HepG2 (cell line): ENCODE measurements around the gene SOS2. TPM values are rescaled to one million over a fixed set of nuclear protein-coding genes. Genes with fewer than 3 reads are reported as not detected.

Source experiments
- ATAC-seq: fragments of 200-7000 bp; cut with Tn5 transposase; 3 replicates; pipeline ENCODE4 v1.9.1; 2020; ENCODE audit warnings: mild to moderate bottlenecking, moderate library complexity
- BruUV-seq: library from RNA; stranded (reverse); fragments of 400-500 nt; replicated peaks from 2 replicates; lab custom pipeline; 2021; lab: Mats Ljungman, UMichigan
- CTCF ChIA-PET: fragments of 300-600 bp; formaldehyde crosslinking; extraction: SDS; loops from one replicate; lab custom pipeline; 2021; ENCODE audit warnings: low total read pairs, inconsistent platforms, low intra/inter-chr PET ratio; lab: Yijun Ruan, JAX
- POLR2A ChIA-PET: fragments of 350-600 bp; sonication (Branson Sonifier 250); formaldehyde crosslinking; loops from one replicate; lab custom pipeline; 2020; ENCODE audit warnings: antibody characterized with exemption, inconsistent platforms; lab: Yijun Ruan, JAX
- DNase-seq: peaks from one replicate; pipeline ENCODE4 v3.0.0-alpha.2; 2015; ENCODE audit warnings: low spot score
- FAIRE-seq: peaks from 3 replicates; lab custom pipeline; 2011; peaks lifted over from hg19 to GRCh38; lab: Jason Lieb, UNC
- H2AFZ ChIP-seq: one replicate; pipeline ENCODE4 v1.6.1; 2011; ENCODE audit warnings: low read length, inconsistent platforms
- H3K27ac ChIP-seq: fragments of 300-600 bp; 3 replicates; pipeline ENCODE4 v1.8.0; 2011; ENCODE audit warnings: mixed run types, mild to moderate bottlenecking, mixed read lengths, low read length, inconsistent platforms; ENCODE audit not compliant: insufficient read depth; ENCODE audit errors: extremely low read length
- H3K27me3 ChIP-seq, 2 experiments: fragments of 200-600 bp in 1 of 2; 2 replicates in 1 of 2; 3 replicates in 1 of 2; pipeline versions ENCODE4 v1.6.0 to v1.8.0; 2011; ENCODE audit warnings: low read length in 2 of 2, mild to moderate bottlenecking in 2 of 2, moderate library complexity in 2 of 2, inconsistent platforms in 1 of 2; ENCODE audit not compliant: insufficient read depth in 2 of 2, control insufficient read depth in 1 of 2
- H3K36me3 ChIP-seq, 2 experiments: fragments of 200-600 bp in 1 of 2; replicated peaks in 1 of 2; 2 replicates in 1 of 2; 3 replicates in 1 of 2; pipeline versions ENCODE4 v1.5.1 to v1.8.0; 2011; ENCODE audit warnings: low read length in 2 of 2, inconsistent platforms in 1 of 2; ENCODE audit not compliant: insufficient read depth in 2 of 2, control insufficient read depth in 1 of 2
- H3K4me1 ChIP-seq: 2 replicates; pipeline ENCODE4 v1.5.1; 2012; ENCODE audit warnings: low read length, inconsistent platforms; ENCODE audit not compliant: insufficient read depth
- H3K4me2 ChIP-seq: 2 replicates; pipeline ENCODE4 v1.6.0; 2011; ENCODE audit warnings: low read depth, low read length, inconsistent platforms
- H3K4me3 ChIP-seq, 3 experiments: fragments of 200-600 bp in 1 of 3; sonication (generic), shearing (Covaris generic) in 1 of 3; replicated peaks in 1 of 3; 2 replicates each; pipeline ENCODE4 v1.5.1; 2011 to 2016; ENCODE audit warnings: low read length in 3 of 3, inconsistent platforms in 2 of 3, low read depth in 2 of 3, mild to moderate bottlenecking in 2 of 3, control low read depth in 1 of 3, mixed read lengths in 1 of 3; ENCODE audit not compliant: insufficient read depth in 1 of 3
- H3K79me2 ChIP-seq: one replicate; pipeline ENCODE4 v1.6.1; 2011; ENCODE audit warnings: low read length, inconsistent platforms; ENCODE audit not compliant: insufficient read depth
- H3K9ac ChIP-seq: 2 replicates; pipeline ENCODE4 v1.6.0; 2011; ENCODE audit warnings: mild to moderate bottlenecking, low read depth, low read length, inconsistent platforms; ENCODE audit not compliant: insufficient read depth
- H3K9me3 ChIP-seq: 2 replicates; pipeline ENCODE4 v1.5.1; 2012; ENCODE audit warnings: mild to moderate bottlenecking, low read length
- H4K20me1 ChIP-seq: 2 replicates; pipeline ENCODE4 v1.6.0; 2011; ENCODE audit warnings: inconsistent platforms, mild to moderate bottlenecking, low read length, moderate library complexity; ENCODE audit not compliant: insufficient read depth
- AGO2 ChIP-seq: fragments of 200-400 bp; formaldehyde crosslinking; optimal IDR thresholded peaks from 2 replicates; pipeline ENCODE3; 2017; ENCODE audit warnings: mild to moderate bottlenecking, low read depth, low read length, moderate library complexity
- HOXA9 ChIP-seq: sonication (generic); formaldehyde crosslinking; IDR thresholded peaks from 2 replicates; pipeline ENCODE4 v1.8.1; 2022; ENCODE audit warnings: missing genetic modification reagents, mild to moderate bottlenecking, moderate library complexity, borderline replicate concordance
- NFE2L2 ChIP-seq: fragments of 150-350 bp; IDR thresholded peaks from 2 replicates; pipeline ENCODE4 v1.6.1; 2014; ENCODE audit warnings: low read length
- NONO ChIP-seq, 2 experiments: fragments of 450-650 bp in 1 of 2; sonication (generic) in 1 of 2; formaldehyde crosslinking in 1 of 2; IDR thresholded peaks in 1 of 2; conservative IDR thresholded peaks in 1 of 2; 2 replicates each; pipeline versions ENCODE4 v1.6.1 to v1.8.0; 2017 to 2022; ENCODE audit warnings: mild to moderate bottlenecking in 1 of 2, missing genetic modification reagents in 1 of 2, moderate library complexity in 1 of 2
- NRL ChIP-seq: sonication (generic); formaldehyde crosslinking; IDR thresholded peaks from 2 replicates; pipeline ENCODE4 v1.5.0; 2020; ENCODE audit warnings: missing genetic modification reagents, mild to moderate bottlenecking, moderate library complexity, borderline replicate concordance
- TEAD2 ChIP-seq: sonication (generic); formaldehyde crosslinking; IDR thresholded peaks from 2 replicates; pipeline ENCODE4 v1.9.0; 2021; ENCODE audit warnings: missing genetic modification reagents
- ZNF329 ChIP-seq: sonication (generic); formaldehyde crosslinking; IDR thresholded peaks from 2 replicates; pipeline ENCODE4 v1.9.0; 2021; ENCODE audit warnings: low read depth, mild to moderate bottlenecking, missing genetic modification reagents
- ZNF569 ChIP-seq: sonication (generic); formaldehyde crosslinking; IDR thresholded peaks from 2 replicates; pipeline ENCODE4 v1.5.0; 2020; ENCODE audit warnings: mild to moderate bottlenecking, missing genetic modification reagents, moderate library complexity, borderline replicate concordance
- ZSCAN30 ChIP-seq: sonication (generic); formaldehyde crosslinking; IDR thresholded peaks from 2 replicates; pipeline ENCODE4 v1.5.0; 2020; ENCODE audit warnings: mild to moderate bottlenecking, missing genetic modification reagents
- WGBS: methylation state at CpG from one replicate; pipeline ENCODE4 v1.1.6; 2017; ENCODE audit warnings: low lambda C conversion rate; 5-methylcytosine and 5-hydroxymethylcytosine counted together
- in situ Hi-C: cut with HindIII; loops from 2 replicates; pipeline ENCODE4 v1.10.0; 2017; ENCODE audit warnings: low pct_unique_long_range_greater_than_20kb; ENCODE audit not compliant: extremely low pct_ligation_motif_present
- intact Hi-C: fragments of 100-400 bp; cut with micrococcal nuclease; formaldehyde crosslinking; loops from one replicate; pipeline ENCODE4 v1.10.0; 2022; ENCODE audit not compliant: unreplicated experiment
- polyA plus RNA-seq, 8 experiments: library from polyadenylated mRNA; depleted of rRNA in 3 of 8; stranded (reverse) in 7 of 8; unstranded in 1 of 8; fragments of >200 nt; fragmentation: Illumina TruSeq in 4 of 8; extraction: Trizol in 4 of 8; gene quantifications; 2 replicates each; pipeline versions ENCODE4 v1.2.1 to v1.2.3, GENCODE V29; 2011 to 2016; ENCODE audit warnings: low read depth in 4 of 8, missing spikeins in 1 of 8, mixed read lengths in 1 of 8; ENCODE audit not compliant: insufficient read depth in 1 of 8
- total RNA-seq, 5 experiments: library from RNA; depleted of rRNA; stranded (reverse); fragments of >200 nt; fragmentation: Illumina TruSeq; extraction: Trizol; gene quantifications; 2 replicates each; pipeline ENCODE4 v1.2.3, GENCODE V29; 2016; ENCODE audit warnings: low read depth in 1 of 5
- TF ChIP-seq, protein P1 (sequence below): sonication (generic); formaldehyde crosslinking; IDR thresholded peaks from 2 replicates; pipeline ENCODE4 v1.4.0; 2020; ENCODE audit warnings: missing genetic modification reagents; ENCODE audit errors: not compliant biosample characterization
- TF ChIP-seq, protein P2 (sequence below): sonication (generic); formaldehyde crosslinking; IDR thresholded peaks from 2 replicates; pipeline ENCODE4 v1.5.1; 2020; ENCODE audit warnings: missing genetic modification reagents, mild to moderate bottlenecking, borderline replicate concordance
- TF ChIP-seq, protein P3 (sequence below): sonication (generic); formaldehyde crosslinking; IDR thresholded peaks from 2 replicates; pipeline ENCODE4 v1.5.1; 2020; ENCODE audit warnings: mild to moderate bottlenecking, missing genetic modification reagents, moderate library complexity

SOS2 gene
- total and polyA plus RNA-seq, 2 of the 13 experiments (the other 11 are each of a cell fraction or from before 2014, with no cell fraction given): 9.3 to 12.1 TPM

DNA sequence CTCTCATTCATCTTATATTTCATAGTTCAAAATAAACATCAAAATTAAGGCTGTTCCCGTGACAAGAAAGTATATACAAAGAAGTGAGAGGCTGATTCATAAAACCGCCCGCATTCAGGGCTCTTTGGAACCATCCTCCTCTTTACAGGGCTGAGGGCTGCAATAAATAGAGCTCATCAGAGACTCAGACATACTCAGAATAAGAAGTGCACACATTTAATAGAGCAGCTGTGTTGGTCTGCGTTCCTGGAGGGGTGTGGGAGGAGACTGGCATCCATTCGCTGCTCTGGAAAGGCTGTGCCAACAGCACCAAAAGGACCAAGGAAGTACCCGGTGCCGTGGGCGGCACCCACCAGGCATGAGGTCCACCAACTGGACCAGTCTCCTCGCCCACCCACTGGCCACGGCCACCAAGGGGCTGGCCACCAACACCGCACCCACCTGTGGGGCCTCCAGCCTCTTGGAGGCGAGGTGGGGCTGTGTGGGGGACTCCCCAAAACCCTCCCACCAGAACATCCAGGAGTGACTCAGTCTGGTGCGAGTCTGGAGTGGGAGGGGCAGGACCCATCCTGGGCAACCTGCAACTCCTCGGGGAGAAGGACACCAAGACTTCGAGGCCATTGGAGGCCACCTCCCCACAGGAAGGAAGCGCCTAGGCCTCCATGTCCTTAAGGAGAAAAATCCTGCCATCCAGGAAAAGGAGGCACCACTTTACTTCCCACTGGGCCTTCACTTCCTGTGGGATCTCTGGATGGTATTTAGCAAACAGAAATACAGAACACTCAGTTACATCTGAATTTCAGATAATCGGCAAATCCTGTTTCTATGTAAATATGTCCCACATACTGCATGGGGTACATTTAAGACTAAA lies 147.7 kb downstream of the SOS2 start (continued):
- TF ChIP-seq, protein P1, sequence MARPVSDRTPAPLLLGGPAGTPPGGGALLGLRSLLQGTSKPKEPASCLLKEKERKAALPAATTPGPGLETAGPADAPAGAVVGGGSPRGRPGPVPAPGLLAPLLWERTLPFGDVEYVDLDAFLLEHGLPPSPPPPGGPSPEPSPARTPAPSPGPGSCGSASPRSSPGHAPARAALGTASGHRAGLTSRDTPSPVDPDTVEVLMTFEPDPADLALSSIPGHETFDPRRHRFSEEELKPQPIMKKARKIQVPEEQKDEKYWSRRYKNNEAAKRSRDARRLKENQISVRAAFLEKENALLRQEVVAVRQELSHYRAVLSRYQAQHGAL: no peak
- TF ChIP-seq ZNF329 (no peak), HOXA9 (CRISPR knock-in tag) (no peak), AGO2 (no peak), NRL (CRISPR knock-in tag) (no peak), ZSCAN30 (no peak)

DNA sequence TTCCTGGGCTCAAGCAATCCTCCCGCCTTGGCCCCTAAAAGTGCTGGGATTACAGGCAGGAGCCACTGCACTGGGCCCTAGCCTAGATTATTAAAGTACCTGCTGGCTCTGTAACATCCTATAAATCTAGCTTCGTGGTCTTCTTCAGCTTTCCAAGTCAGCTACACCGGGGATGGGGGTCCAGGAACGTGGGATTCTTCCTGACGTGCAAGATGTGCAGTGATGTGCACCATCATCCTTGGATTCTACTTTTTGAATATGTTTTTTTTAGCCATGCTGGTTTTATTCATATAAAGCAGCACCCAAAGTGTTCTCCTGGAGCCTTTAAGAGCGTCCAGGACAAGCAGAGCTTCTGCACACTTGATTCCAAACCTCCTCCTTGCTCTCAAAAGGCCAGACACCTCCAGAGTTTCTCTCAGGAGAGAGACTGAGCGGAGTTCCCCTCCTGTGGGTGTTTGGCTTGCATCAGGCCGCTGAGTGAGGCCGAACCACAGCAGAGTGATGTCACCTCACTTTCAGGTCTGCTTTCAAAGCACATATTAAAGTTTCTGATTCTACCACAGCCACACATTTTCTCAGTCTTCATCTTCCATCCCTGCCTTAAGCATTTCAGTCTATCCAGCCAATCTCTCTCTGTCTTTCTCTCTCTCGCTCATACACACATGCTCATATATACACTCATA lies 148.5 kb downstream of the SOS2 start:
- POLR2A ChIA-PET: no interaction called here
- no peaks in the 10 kb centered on the region; the same call in 1 of the 2 replicates for H3K4me1 ChIP-seq
- no peak overlapping the region for H3K4me3 ChIP-seq
- CTCF ChIA-PET: no interaction called here
- H2AFZ ChIP-seq: no peak overlapping the region
- in situ Hi-C loops: no loop called here
- BruUV-seq: no TSS peak
- H4K20me1 ChIP-seq: no peaks in the 10 kb centered on the region
- no peak overlapping the region for H3K4me2 ChIP-seq
- ATAC-seq (peak; percentile 31; the same call in 2 of the 3 replicates), FAIRE-seq (no peak), DNase-seq (no peak)
- WGBS: 44% methylated on average over 10 of the region's 10 CpGs
- no peaks in the 10 kb centered on the region for H3K9me3 ChIP-seq
- intact Hi-C loops: no loop called here
- H3K9ac ChIP-seq: no peak overlapping the region
- no peaks in the 10 kb centered on the region for H3K36me3 ChIP-seq
- H3K27me3 ChIP-seq: 0 out of 5 replicates have a peak, but pooled peaks cover 0 to 1% of the 10 kb centered on the region in 2 experiments
- no peak overlapping the region for H3K27ac ChIP-seq
- H3K79me2 ChIP-seq: no peaks in the 10 kb centered on the region
- TF ChIP-seq, protein P2, sequence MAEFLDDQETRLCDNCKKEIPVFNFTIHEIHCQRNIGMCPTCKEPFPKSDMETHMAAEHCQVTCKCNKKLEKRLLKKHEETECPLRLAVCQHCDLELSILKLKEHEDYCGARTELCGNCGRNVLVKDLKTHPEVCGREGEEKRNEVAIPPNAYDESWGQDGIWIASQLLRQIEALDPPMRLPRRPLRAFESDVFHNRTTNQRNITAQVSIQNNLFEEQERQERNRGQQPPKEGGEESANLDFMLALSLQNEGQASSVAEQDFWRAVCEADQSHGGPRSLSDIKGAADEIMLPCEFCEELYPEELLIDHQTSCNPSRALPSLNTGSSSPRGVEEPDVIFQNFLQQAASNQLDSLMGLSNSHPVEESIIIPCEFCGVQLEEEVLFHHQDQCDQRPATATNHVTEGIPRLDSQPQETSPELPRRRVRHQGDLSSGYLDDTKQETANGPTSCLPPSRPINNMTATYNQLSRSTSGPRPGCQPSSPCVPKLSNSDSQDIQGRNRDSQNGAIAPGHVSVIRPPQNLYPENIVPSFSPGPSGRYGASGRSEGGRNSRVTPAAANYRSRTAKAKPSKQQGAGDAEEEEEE: no peak
- no peak for TF ChIP-seq NFE2L2
- no peak for TF ChIP-seq ZNF569 (CRISPR knock-in tag)
- TF ChIP-seq TEAD2 (CRISPR knock-in tag): no peak
- no peak for TF ChIP-seq NONO (IDR thresholded peaks at IDR 0.05)
- TF ChIP-seq NONO (CRISPR knock-in tag; conservative IDR thresholded peaks at IDR 0.05): no peak
- TF ChIP-seq, protein P3, sequence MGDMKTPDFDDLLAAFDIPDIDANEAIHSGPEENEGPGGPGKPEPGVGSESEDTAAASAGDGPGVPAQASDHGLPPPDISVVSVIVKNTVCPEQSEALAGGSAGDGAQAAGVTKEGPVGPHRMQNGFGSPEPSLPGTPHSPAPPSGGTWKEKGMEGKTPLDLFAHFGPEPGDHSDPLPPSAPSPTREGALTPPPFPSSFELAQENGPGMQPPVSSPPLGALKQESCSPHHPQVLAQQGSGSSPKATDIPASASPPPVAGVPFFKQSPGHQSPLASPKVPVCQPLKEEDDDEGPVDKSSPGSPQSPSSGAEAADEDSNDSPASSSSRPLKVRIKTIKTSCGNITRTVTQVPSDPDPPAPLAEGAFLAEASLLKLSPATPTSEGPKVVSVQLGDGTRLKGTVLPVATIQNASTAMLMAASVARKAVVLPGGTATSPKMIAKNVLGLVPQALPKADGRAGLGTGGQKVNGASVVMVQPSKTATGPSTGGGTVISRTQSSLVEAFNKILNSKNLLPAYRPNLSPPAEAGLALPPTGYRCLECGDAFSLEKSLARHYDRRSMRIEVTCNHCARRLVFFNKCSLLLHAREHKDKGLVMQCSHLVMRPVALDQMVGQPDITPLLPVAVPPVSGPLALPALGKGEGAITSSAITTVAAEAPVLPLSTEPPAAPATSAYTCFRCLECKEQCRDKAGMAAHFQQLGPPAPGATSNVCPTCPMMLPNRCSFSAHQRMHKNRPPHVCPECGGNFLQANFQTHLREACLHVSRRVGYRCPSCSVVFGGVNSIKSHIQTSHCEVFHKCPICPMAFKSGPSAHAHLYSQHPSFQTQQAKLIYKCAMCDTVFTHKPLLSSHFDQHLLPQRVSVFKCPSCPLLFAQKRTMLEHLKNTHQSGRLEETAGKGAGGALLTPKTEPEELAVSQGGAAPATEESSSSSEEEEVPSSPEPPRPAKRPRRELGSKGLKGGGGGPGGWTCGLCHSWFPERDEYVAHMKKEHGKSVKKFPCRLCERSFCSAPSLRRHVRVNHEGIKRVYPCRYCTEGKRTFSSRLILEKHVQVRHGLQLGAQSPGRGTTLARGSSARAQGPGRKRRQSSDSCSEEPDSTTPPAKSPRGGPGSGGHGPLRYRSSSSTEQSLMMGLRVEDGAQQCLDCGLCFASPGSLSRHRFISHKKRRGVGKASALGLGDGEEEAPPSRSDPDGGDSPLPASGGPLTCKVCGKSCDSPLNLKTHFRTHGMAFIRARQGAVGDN (CRISPR knock-in tag): no peak
